ENCODE measurements around the gene AGAP3. TPM values are rescaled to one million over a fixed set of nuclear protein-coding genes. Genes with fewer than 3 reads are reported as not detected.

The AGAP3 gene
- total RNA-seq, 4 donors from 2014 or later: 28.2 to 174 (median 53.2) TPM

DNA sequence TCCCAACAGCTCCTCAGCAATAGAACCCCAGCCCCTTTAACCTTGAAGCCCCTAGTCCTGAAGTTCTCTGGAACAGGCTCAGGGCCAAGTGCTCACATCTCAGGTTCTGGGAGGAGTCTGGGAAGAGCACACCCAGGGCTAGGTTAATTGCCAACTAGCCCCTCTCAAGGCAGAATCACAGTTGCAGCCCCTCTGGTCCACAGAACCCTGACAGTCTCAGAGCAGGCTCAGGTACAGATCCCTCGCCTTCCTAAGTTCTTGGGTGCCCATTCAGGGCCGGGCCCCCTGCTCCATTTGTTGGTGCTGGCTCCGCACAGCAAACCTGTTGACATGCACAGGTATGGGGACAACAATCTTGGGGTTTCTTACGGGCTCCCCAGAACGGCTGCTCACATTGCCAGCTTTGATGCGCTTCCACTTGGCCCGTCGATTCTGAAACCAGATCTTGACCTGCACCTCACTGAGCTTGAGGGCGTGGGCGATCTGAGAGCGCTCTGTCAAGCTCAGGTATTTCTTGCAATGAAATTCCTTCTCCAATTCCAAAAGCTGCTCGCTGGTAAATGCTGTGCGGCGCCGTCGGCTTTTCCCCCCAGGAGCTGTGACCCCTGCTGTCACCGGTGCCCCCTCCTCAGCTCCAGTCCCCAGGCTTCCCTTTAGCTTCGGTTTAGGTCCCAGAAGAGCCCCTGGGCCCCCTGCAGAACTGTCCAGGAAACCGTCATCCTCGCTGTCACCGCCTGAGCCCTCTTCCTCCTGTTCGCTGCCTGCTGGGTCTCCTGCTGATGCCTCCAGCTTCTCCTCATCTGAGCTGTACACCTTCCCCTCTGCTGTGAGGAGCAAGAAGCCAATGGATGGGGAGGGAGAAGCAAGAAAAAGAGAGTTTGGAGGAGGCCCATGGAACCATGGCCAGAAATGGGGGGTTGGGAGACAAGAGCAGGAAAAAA, 62.3 kb downstream of the AGAP3 start:
- H3K4me3 ChIP-seq: no peak overlapping the region
- H3K36me3 ChIP-seq: no peaks in the 10 kb centered on the region
- peaks cover 0 to 8% of the 10 kb centered on the region in 2 donors for H3K27me3 ChIP-seq
- no peak overlapping the region for H3K27ac ChIP-seq
- TF ChIP-seq, protein P1, sequence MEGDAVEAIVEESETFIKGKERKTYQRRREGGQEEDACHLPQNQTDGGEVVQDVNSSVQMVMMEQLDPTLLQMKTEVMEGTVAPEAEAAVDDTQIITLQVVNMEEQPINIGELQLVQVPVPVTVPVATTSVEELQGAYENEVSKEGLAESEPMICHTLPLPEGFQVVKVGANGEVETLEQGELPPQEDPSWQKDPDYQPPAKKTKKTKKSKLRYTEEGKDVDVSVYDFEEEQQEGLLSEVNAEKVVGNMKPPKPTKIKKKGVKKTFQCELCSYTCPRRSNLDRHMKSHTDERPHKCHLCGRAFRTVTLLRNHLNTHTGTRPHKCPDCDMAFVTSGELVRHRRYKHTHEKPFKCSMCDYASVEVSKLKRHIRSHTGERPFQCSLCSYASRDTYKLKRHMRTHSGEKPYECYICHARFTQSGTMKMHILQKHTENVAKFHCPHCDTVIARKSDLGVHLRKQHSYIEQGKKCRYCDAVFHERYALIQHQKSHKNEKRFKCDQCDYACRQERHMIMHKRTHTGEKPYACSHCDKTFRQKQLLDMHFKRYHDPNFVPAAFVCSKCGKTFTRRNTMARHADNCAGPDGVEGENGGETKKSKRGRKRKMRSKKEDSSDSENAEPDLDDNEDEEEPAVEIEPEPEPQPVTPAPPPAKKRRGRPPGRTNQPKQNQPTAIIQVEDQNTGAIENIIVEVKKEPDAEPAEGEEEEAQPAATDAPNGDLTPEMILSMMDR (IDR thresholded peaks at IDR 0.05): no peak
- no peak for TF ChIP-seq POLR2A (IDR thresholded peaks at IDR 0.05)
- no peaks in the 10 kb centered on the region for H3K9me3 ChIP-seq
- no peak for DNase-seq
- no peaks in the 10 kb centered on the region for H3K4me1 ChIP-seq
- intact Hi-C loops (cut with DNase I; ENCODE audit: low total_unique reads): loop anchor here (10.0 kb wide), 1 partner anchor 46 kb away; no protein-coding TSS in a partner anchor

- Histone ChIP-seq H3K4me1 (no peaks in the 10 kb centered on the region), H3K4me3 (no peak overlapping the region), H3K9me3 (no peaks in the 10 kb centered on the region), H3K36me3 (no peaks in the 10 kb centered on the region), H3K27me3 (peaks cover 0 to 12% of the 10 kb centered on the region in 2 donors), H3K27ac (no peak overlapping the region)
- TF ChIP-seq, protein P1 (IDR thresholded peaks at IDR 0.05): no peak
- no peak for TF ChIP-seq POLR2A (IDR thresholded peaks at IDR 0.05)
- DNase-seq: no peak
- intact Hi-C loops (cut with DNase I; ENCODE audit: low total_unique reads): no loop called here
These were observed 64.1 kb downstream of the AGAP3 start for GRCh38 chr7:151150388-151150787.

- TF ChIP-seq, protein P1 (IDR thresholded peaks at IDR 0.05): no peak
- no peak for TF ChIP-seq POLR2A (IDR thresholded peaks at IDR 0.05)
These were observed 66.6 kb downstream of the AGAP3 start for GRCh38 chr7:151152643-151153513.

GRCh38 chr7:151157645-151158329, 71.5 kb downstream of the AGAP3 start:
- intact Hi-C loops (cut with DNase I; ENCODE audit: low total_unique reads): no loop called here

More at GRCh38 chr7:151152643-151153513, 66.6 kb downstream of the AGAP3 start:
- Histone ChIP-seq H3K27ac (no peak overlapping the region), H3K4me1 (no peaks in the 10 kb centered on the region), H3K9me3 (no peaks in the 10 kb centered on the region), H3K27me3 (peaks cover 0 to 12% of the 10 kb centered on the region in 2 donors), H3K36me3 (no peaks in the 10 kb centered on the region), H3K4me3 (no peak overlapping the region)
- intact Hi-C loops (cut with DNase I; ENCODE audit: low total_unique reads): no loop called here
- DNase-seq: no peak

More at GRCh38 chr7:151157645-151158329, 71.5 kb downstream of the AGAP3 start:
- DNase-seq: no peak
- TF ChIP-seq, protein P1 (IDR thresholded peaks at IDR 0.05): no peak
- TF ChIP-seq POLR2A (IDR thresholded peaks at IDR 0.05): no peak
- H3K4me3 ChIP-seq: no peak overlapping the region
- no peaks in the 10 kb centered on the region for H3K4me1 ChIP-seq
- H3K27me3 ChIP-seq: peaks cover 0 to 4% of the 10 kb centered on the region in 2 donors
- no peaks in the 10 kb centered on the region for H3K9me3 ChIP-seq
- no peaks in the 10 kb centered on the region for H3K36me3 ChIP-seq
- H3K27ac ChIP-seq: no peak overlapping the region

Data from uterus (tissue), 4 donors.